Measurements from ENCODE around the gene CC2D2A. TPM values are rescaled to one million over a fixed set of nuclear protein-coding genes. Genes with fewer than 3 reads are reported as not detected.

Gene CC2D2A
- total RNA-seq, 4 donors from 2014 or later, result 5.6 to 36.7 (median 9.6) TPM

- Histone ChIP-seq H3K36me3 (no peaks in the 10 kb centered on the region), H3K27ac (no peak overlapping the region), H3K4me1 (no peaks in the 10 kb centered on the region), H3K27me3 (no peaks in the 10 kb centered on the region), H3K9me3 (no peaks in the 10 kb centered on the region), H3K4me3 (no peak overlapping the region)
- DNase-seq, result no peak
- intact Hi-C loops (cut with DNase I; ENCODE audit: low total_unique reads), result no loop called here
- in situ Hi-C loops (cut with MboI; ENCODE audit: low pct_ligation_motif_present in 1 of 4, low pct_unique_long_range_greater_than_20kb in 1 of 4, low sequenced_read_pairs in 3 of 4), result no loop called here
- TF ChIP-seq POLR2AphosphoS5 (IDR thresholded peaks at IDR 0.05) (no peak), POLR2A (IDR thresholded peaks at IDR 0.05) (no peak), EP300 (IDR thresholded peaks at IDR 0.05; ENCODE audit: low read depth) (no peak), CTCF (IDR thresholded peaks at IDR 0.05) (no peak)
- WGBS, 2 donors (ENCODE audit: low coverage in 1 of 2), result 80 to 83% methylated on average over 2 to 8 of the region's 8 CpGs
These were observed 36.8 kb downstream of the CC2D2A start for GRCh38 chr4:15506464-15506863.

- Histone ChIP-seq H3K27me3 (no peaks in the 10 kb centered on the region), H3K4me3 (no peak overlapping the region), H3K9me3 (no peaks in the 10 kb centered on the region), H3K36me3 (no peaks in the 10 kb centered on the region), H3K27ac (no peak overlapping the region), H3K4me1 (no peaks in the 10 kb centered on the region)
- in situ Hi-C loops (cut with MboI; ENCODE audit: low pct_ligation_motif_present in 1 of 4, low pct_unique_long_range_greater_than_20kb in 1 of 4, low sequenced_read_pairs in 3 of 4), result no loop called here
- intact Hi-C loops (cut with DNase I; ENCODE audit: low total_unique reads), result no loop called here
- WGBS, 2 donors (ENCODE audit: low coverage in 1 of 2), result 82 to 93% methylated on average over 4 of the region's 4 CpGs
- TF ChIP-seq EP300 (IDR thresholded peaks at IDR 0.05; ENCODE audit: low read depth) (no peak), POLR2AphosphoS5 (IDR thresholded peaks at IDR 0.05) (no peak), POLR2A (IDR thresholded peaks at IDR 0.05) (no peak), CTCF (IDR thresholded peaks at IDR 0.05) (no peak)
- DNase-seq, result no peak
These were observed 38.0 kb downstream of the CC2D2A start for GRCh38 chr4:15507679-15508078.

- no peaks in the 10 kb centered on the region for H3K36me3 ChIP-seq
- no peaks in the 10 kb centered on the region for H3K4me1 ChIP-seq
- no peak overlapping the region for H3K4me3 ChIP-seq
- TF ChIP-seq POLR2AphosphoS5 (IDR thresholded peaks at IDR 0.05), result no peak
- no peak for TF ChIP-seq CTCF (IDR thresholded peaks at IDR 0.05)
- TF ChIP-seq EP300 (IDR thresholded peaks at IDR 0.05; ENCODE audit: low read depth), result no peak
- TF ChIP-seq POLR2A (IDR thresholded peaks at IDR 0.05), result no peak
- no peaks in the 10 kb centered on the region for H3K27me3 ChIP-seq
- 89 to 93% methylated on average over 6 of the region's 6 CpGs for WGBS, 2 donors (ENCODE audit: low coverage in 1 of 2)
- no peak for DNase-seq
- no peak overlapping the region for H3K27ac ChIP-seq
- no peaks in the 10 kb centered on the region for H3K9me3 ChIP-seq
- in situ Hi-C loops (cut with MboI; ENCODE audit: low pct_ligation_motif_present in 1 of 4, low pct_unique_long_range_greater_than_20kb in 1 of 4, low sequenced_read_pairs in 3 of 4), result no loop called here
- intact Hi-C loops (cut with DNase I; ENCODE audit: low total_unique reads), result no loop called here
These were observed 41.3 kb downstream of the CC2D2A start for GRCh38 chr4:15510961-15511360.

GRCh38 chr4:15513545-15513944 lies 43.9 kb downstream of the CC2D2A start:
- DNase-seq, result no peak
- no peaks in the 10 kb centered on the region for H3K4me1 ChIP-seq
- intact Hi-C loops (cut with DNase I; ENCODE audit: low total_unique reads) (no loop called here), in situ Hi-C loops (cut with MboI; ENCODE audit: low pct_ligation_motif_present in 1 of 4, low pct_unique_long_range_greater_than_20kb in 1 of 4, low sequenced_read_pairs in 3 of 4) (no loop called here)
- TF ChIP-seq POLR2AphosphoS5 (IDR thresholded peaks at IDR 0.05), result no peak
- no peak for TF ChIP-seq CTCF (IDR thresholded peaks at IDR 0.05)
- TF ChIP-seq POLR2A (IDR thresholded peaks at IDR 0.05), result no peak
- TF ChIP-seq EP300 (IDR thresholded peaks at IDR 0.05; ENCODE audit: low read depth), result no peak
- H3K9me3 ChIP-seq, result no peaks in the 10 kb centered on the region
- H3K36me3 ChIP-seq, result no peaks in the 10 kb centered on the region
- no peaks in the 10 kb centered on the region for H3K27me3 ChIP-seq
- H3K27ac ChIP-seq, result no peak overlapping the region
- WGBS, 2 donors (ENCODE audit: low coverage in 1 of 2), result 67 to 82% methylated on average over 3 of the region's 3 CpGs
- no peak overlapping the region for H3K4me3 ChIP-seq

Measured in transverse colon (tissue), 4 donors.